HepG2 (cell line): ENCODE results near the gene CFAP206.

Source experiments
- CREB1 ChIP-seq, 2 experiments: fragments of 450-650 bp in 1 of 2; IDR thresholded peaks; 2 replicates each; pipeline ENCODE4 v1.6.1; 2016 to 2017; ENCODE audit warnings: control low read depth in 1 of 2, mild to moderate bottlenecking in 1 of 2, missing compliant biosample characterization in 1 of 2, missing genetic modification characterization in 1 of 2
- HMG20A ChIP-seq: IDR thresholded peaks from 2 replicates; pipeline ENCODE4 v1.6.1; 2016; ENCODE audit warnings: borderline replicate concordance
- NCOR1 ChIP-seq: fragments of 200-600 bp; sonication (generic); IDR thresholded peaks from 2 replicates; pipeline ENCODE4 v1.7.0; 2017; ENCODE audit warnings: antibody characterized with exemption, low read length, borderline replicate concordance
- SRF ChIP-seq: IDR thresholded peaks from 2 replicates; pipeline ENCODE4 v1.6.1; 2011; ENCODE audit warnings: mild to moderate bottlenecking, low read depth, low read length, moderate library complexity
- SRSF1 ChIP-seq: fragments of 200-400 bp; formaldehyde crosslinking; optimal IDR thresholded peaks from 2 replicates; pipeline ENCODE3; 2017; ENCODE audit warnings: mild to moderate bottlenecking, low read depth, low read length, moderate library complexity
- ZNF343 ChIP-seq: sonication (generic); formaldehyde crosslinking; IDR thresholded peaks from 2 replicates; pipeline ENCODE4 v1.4.0; 2020; ENCODE audit warnings: mild to moderate bottlenecking, missing genetic modification reagents
- ZNF350 ChIP-seq: sonication (generic); formaldehyde crosslinking; IDR thresholded peaks from 2 replicates; pipeline ENCODE4 v1.4.0; 2020; ENCODE audit warnings: mild to moderate bottlenecking, low read depth, missing genetic modification reagents, borderline replicate concordance
- ZNF460 ChIP-seq: sonication (generic); formaldehyde crosslinking; IDR thresholded peaks from 2 replicates; pipeline ENCODE4 v1.5.1; 2020; ENCODE audit warnings: missing genetic modification reagents, mild to moderate bottlenecking, borderline replicate concordance
- ZSCAN12 ChIP-seq: sonication (generic); formaldehyde crosslinking; IDR thresholded peaks from 2 replicates; pipeline ENCODE4 v1.9.0; 2021; ENCODE audit warnings: mild to moderate bottlenecking, missing genetic modification reagents
- ZSCAN21 ChIP-seq: sonication (generic); formaldehyde crosslinking; IDR thresholded peaks from 2 replicates; pipeline ENCODE4 v1.8.0; 2022; ENCODE audit warnings: mild to moderate bottlenecking, missing genetic modification reagents, moderate library complexity, borderline replicate concordance
- TF ChIP-seq, protein P1 (sequence below): sonication (generic); formaldehyde crosslinking; IDR thresholded peaks from 2 replicates; pipeline ENCODE4 v1.8.1; 2023; ENCODE audit warnings: missing genetic modification reagents, inconsistent platforms, borderline replicate concordance
- TF ChIP-seq, protein P2 (sequence below): sonication (generic); formaldehyde crosslinking; IDR thresholded peaks from 2 replicates; pipeline ENCODE4 v1.4.0; 2020; ENCODE audit warnings: missing genetic modification reagents
- TF ChIP-seq, protein P3 (sequence below): sonication (generic); formaldehyde crosslinking; conservative IDR thresholded peaks from 2 replicates; pipeline ENCODE4 v1.4.0; 2020; ENCODE audit warnings: missing genetic modification reagents

DNA sequence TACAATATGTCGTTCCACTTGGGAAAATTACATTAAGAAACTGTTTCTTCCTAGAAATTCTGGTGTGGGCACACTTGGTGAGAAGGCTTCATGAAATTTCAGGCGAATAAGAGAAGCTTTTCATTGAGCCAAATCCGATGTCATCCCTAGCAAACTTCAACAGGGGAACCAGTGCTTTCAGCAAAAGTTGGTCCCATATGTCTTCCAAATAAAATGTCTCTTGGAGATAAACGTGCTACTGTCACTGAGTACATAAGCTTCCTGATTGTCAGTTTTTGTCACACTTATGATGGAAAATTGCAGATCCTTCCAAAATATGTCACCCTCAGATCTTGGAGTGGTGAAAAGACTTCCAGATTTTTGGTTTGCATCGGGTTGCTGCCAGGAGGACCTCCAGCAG is 33.9 kb downstream of the CFAP206 start:
- TF ChIP-seq ZSCAN21 (CRISPR knock-in tag), result no peak
- TF ChIP-seq ZNF460 (CRISPR knock-in tag), result no peak
- no peak for TF ChIP-seq ZNF343
- no peak for TF ChIP-seq CREB1 (IDR thresholded peaks at IDR 0.05)
- no peak for TF ChIP-seq CREB1 (CRISPR knock-in tag; IDR thresholded peaks at IDR 0.05)
- TF ChIP-seq, protein P1, sequence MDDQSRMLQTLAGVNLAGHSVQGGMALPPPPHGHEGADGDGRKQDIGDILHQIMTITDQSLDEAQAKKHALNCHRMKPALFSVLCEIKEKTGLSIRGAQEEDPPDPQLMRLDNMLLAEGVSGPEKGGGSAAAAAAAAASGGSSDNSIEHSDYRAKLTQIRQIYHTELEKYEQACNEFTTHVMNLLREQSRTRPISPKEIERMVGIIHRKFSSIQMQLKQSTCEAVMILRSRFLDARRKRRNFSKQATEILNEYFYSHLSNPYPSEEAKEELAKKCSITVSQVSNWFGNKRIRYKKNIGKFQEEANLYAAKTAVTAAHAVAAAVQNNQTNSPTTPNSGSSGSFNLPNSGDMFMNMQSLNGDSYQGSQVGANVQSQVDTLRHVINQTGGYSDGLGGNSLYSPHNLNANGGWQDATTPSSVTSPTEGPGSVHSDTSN (CRISPR knock-in tag), result no peak
- no peak for TF ChIP-seq SRSF1
- TF ChIP-seq ZSCAN12 (CRISPR knock-in tag), result no peak
- TF ChIP-seq SRF, result no peak
- TF ChIP-seq, protein P2, sequence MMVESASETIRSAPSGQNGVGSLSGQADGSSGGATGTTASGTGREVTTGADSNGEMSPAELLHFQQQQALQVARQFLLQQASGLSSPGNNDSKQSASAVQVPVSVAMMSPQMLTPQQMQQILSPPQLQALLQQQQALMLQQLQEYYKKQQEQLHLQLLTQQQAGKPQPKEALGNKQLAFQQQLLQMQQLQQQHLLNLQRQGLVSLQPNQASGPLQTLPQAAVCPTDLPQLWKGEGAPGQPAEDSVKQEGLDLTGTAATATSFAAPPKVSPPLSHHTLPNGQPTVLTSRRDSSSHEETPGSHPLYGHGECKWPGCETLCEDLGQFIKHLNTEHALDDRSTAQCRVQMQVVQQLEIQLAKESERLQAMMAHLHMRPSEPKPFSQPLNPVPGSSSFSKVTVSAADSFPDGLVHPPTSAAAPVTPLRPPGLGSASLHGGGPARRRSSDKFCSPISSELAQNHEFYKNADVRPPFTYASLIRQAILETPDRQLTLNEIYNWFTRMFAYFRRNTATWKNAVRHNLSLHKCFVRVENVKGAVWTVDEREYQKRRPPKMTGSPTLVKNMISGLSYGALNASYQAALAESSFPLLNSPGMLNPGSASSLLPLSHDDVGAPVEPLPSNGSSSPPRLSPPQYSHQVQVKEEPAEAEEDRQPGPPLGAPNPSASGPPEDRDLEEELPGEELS (CRISPR knock-in tag), result no peak
- TF ChIP-seq NCOR1, result no peak
- no peak for TF ChIP-seq ZNF350 (CRISPR knock-in tag)
- TF ChIP-seq HMG20A, result no peak
- TF ChIP-seq, protein P3, sequence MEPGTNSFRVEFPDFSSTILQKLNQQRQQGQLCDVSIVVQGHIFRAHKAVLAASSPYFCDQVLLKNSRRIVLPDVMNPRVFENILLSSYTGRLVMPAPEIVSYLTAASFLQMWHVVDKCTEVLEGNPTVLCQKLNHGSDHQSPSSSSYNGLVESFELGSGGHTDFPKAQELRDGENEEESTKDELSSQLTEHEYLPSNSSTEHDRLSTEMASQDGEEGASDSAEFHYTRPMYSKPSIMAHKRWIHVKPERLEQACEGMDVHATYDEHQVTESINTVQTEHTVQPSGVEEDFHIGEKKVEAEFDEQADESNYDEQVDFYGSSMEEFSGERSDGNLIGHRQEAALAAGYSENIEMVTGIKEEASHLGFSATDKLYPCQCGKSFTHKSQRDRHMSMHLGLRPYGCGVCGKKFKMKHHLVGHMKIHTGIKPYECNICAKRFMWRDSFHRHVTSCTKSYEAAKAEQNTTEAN, result no peak
